Measurements from ENCODE around the gene SLAIN2.

GRCh38 chr4:48308901-48309300 lies 32.4 kb upstream of the SLAIN2 start:
- no peak for TF ChIP-seq CTCF (IDR thresholded peaks at IDR 0.05)
- no peak for TF ChIP-seq POLR2A (IDR thresholded peaks at IDR 0.05)

Data from heart left ventricle (tissue), 13 donors.